HCT116 (cell line): Measurements from ENCODE around the gene SEMA3G. TPM values are rescaled to one million over a fixed set of nuclear protein-coding genes. Genes with fewer than 3 reads are reported as not detected.

ENCODE experiments used
- ATAC-seq: fragments of 200-7000 bp; cut with Tn5 transposase; 2 replicates; pipeline ENCODE4 v1.9.1; 2020; ENCODE audit warnings: mild to moderate bottlenecking, moderate library complexity
- BruUV-seq: library from RNA; stranded (reverse); fragments of 400-500 nt; replicated peaks from 2 replicates; lab custom pipeline; 2021; lab: Mats Ljungman, UMichigan
- CTCF ChIA-PET: fragments of 300-600 bp; sonication (Branson Sonifier 250); formaldehyde crosslinking; loops from one replicate; lab custom pipeline; 2021; ENCODE audit warnings: antibody characterized with exemption; lab: Charles Lee
- POLR2A ChIA-PET: fragments of 300-600, 350-600 bp; sonication (Branson Sonifier 250); formaldehyde crosslinking; loops from one replicate; lab custom pipeline; 2021; ENCODE audit warnings: antibody characterized with exemption; lab: Charles Lee
- RAD21 ChIA-PET, 2 experiments: fragments of 300-600 bp; sonication (Branson Sonifier 250); formaldehyde crosslinking; loops; one replicate each; lab custom pipeline; 2023; ENCODE audit warnings: low total read pairs in 2 of 2; ENCODE audit not compliant: uncharacterized antibody in 2 of 2, unreplicated experiment in 2 of 2, low non-redundant PET in 1 of 2; lab: Charles Lee
- DNase-seq: peaks from one replicate; pipeline ENCODE4 v3.0.0-alpha.2; 2010; ENCODE audit warnings: low read depth, low spot score
- H2AFZ ChIP-seq: fragments of 200-600 bp; shearing (Covaris generic), sonication (generic); 2 replicates; pipeline ENCODE4 v1.6.1; 2017; ENCODE audit warnings: low read depth, mixed run types, mixed read lengths, antibody characterized with exemption, low read length; ENCODE audit not compliant: poor library complexity, severe bottlenecking
- H3K27ac ChIP-seq: 2 replicates; pipeline ENCODE4 v1.5.1; 2012; ENCODE audit warnings: low read depth, low read length
- H3K27me3 ChIP-seq: fragments of 200-600 bp; sonication (generic); 2 replicates; pipeline ENCODE4 v1.6.1; 2016; ENCODE audit warnings: mixed run types, low read length, mixed read lengths; ENCODE audit not compliant: insufficient read depth
- H3K36me3 ChIP-seq, 2 experiments: fragments of 200-500 bp in 1 of 2; fragments of 200-600 bp in 1 of 2; sonication (Bioruptor generic) in 1 of 2; sonication (generic) in 1 of 2; 2 replicates each; pipeline versions ENCODE4 v1.5.1 to v1.6.1; 2014 to 2016; ENCODE audit warnings: low read length in 2 of 2, inconsistent platforms in 1 of 2, mixed read lengths in 1 of 2, mixed run types in 1 of 2; ENCODE audit not compliant: insufficient read depth in 2 of 2, control insufficient read depth in 1 of 2
- H3K4me1 ChIP-seq, 2 experiments: fragments of 200-600 bp in 1 of 2; sonication (generic) in 1 of 2; 2 replicates each; pipeline versions ENCODE4 v1.5.1 to v1.6.1; 2012 to 2017; ENCODE audit warnings: low read length in 2 of 2, inconsistent platforms in 1 of 2, mild to moderate bottlenecking in 1 of 2, mixed read lengths in 1 of 2, mixed run types in 1 of 2, moderate library complexity in 1 of 2; ENCODE audit not compliant: insufficient read depth in 2 of 2, control insufficient read depth in 1 of 2
- H3K4me2 ChIP-seq: fragments of 200-600 bp; sonication (generic); 2 replicates; pipeline ENCODE4 v1.6.1; 2017; ENCODE audit warnings: mixed run types, low read length, mixed read lengths
- H3K4me3 ChIP-seq, 2 experiments: fragments of 200-600 bp in 1 of 2; sonication (generic) in 1 of 2; replicated peaks in 1 of 2; 2 replicates each; pipeline ENCODE4 v1.5.1; 2011 to 2016; ENCODE audit warnings: low read length in 2 of 2, control low read depth in 1 of 2, low read depth in 1 of 2, mild to moderate bottlenecking in 1 of 2, mixed read lengths in 1 of 2, mixed run types in 1 of 2
- H3K79me2 ChIP-seq: fragments of 200-600 bp; sonication (generic); 2 replicates; pipeline ENCODE4 v1.6.1; 2017; ENCODE audit warnings: mild to moderate bottlenecking, mixed run types, low read length, moderate library complexity, mixed read lengths; ENCODE audit not compliant: insufficient read depth
- H3K9ac ChIP-seq: fragments of 200-600 bp; sonication (generic); 2 replicates; pipeline ENCODE4 v1.6.1; 2016; ENCODE audit warnings: low read length, mixed read lengths
- H3K9me2 ChIP-seq: fragments of 200-600 bp; sonication (generic), shearing (Covaris generic); 2 replicates; pipeline ENCODE4 v1.6.1; 2017; ENCODE audit warnings: mixed run types, mild to moderate bottlenecking, moderate library complexity; ENCODE audit not compliant: insufficient read depth
- H3K9me3 ChIP-seq, 2 experiments: fragments of 200-500 bp in 1 of 2; fragments of 200-600 bp in 1 of 2; sonication (Bioruptor generic) in 1 of 2; sonication (generic) in 1 of 2; 2 replicates each; pipeline ENCODE4 v1.6.1; 2014 to 2017; ENCODE audit warnings: low read length in 2 of 2, mixed read lengths in 2 of 2, inconsistent platforms in 1 of 2, low read depth in 1 of 2, mild to moderate bottlenecking in 1 of 2, mixed run types in 1 of 2, moderate library complexity in 1 of 2; ENCODE audit not compliant: control insufficient read depth in 1 of 2, insufficient read depth in 1 of 2
- H4K20me1 ChIP-seq: fragments of 200-600 bp; sonication (generic), shearing (Covaris generic); 2 replicates; pipeline ENCODE4 v1.6.1; 2017; ENCODE audit warnings: mixed run types, mild to moderate bottlenecking, moderate library complexity; ENCODE audit not compliant: insufficient read depth
- CBX3 ChIP-seq: IDR thresholded peaks from 2 replicates; pipeline ENCODE4 v1.6.1; 2012; ENCODE audit warnings: low read depth
- CEBPB ChIP-seq: IDR thresholded peaks from 2 replicates; pipeline ENCODE4 v1.6.1; 2012; ENCODE audit warnings: low read depth
- EGR1 ChIP-seq: IDR thresholded peaks from 2 replicates; pipeline ENCODE4 v1.6.1; 2012; ENCODE audit warnings: low read depth
- EZH2 ChIP-seq: fragments of 200-600 bp; sonication (generic); IDR thresholded peaks from 2 replicates; pipeline ENCODE4 v1.6.1; 2017; ENCODE audit warnings: antibody characterized with exemption, mixed run types
- EZH2phosphoT487 ChIP-seq: fragments of 200-600 bp; IDR thresholded peaks from 2 replicates; pipeline ENCODE4 v1.6.1; 2018; ENCODE audit warnings: antibody characterized with exemption, borderline replicate concordance
- FOSL1 ChIP-seq: IDR thresholded peaks from 2 replicates; pipeline ENCODE4 v1.6.1; 2012; ENCODE audit warnings: low read depth
- JUND ChIP-seq: IDR thresholded peaks from 2 replicates; pipeline ENCODE4 v1.6.1; 2012
- RAD21 ChIP-seq: IDR thresholded peaks from 2 replicates; pipeline ENCODE4 v1.6.1; 2012; ENCODE audit warnings: low read depth, mild to moderate bottlenecking
- SIN3A ChIP-seq: IDR thresholded peaks from 2 replicates; pipeline ENCODE4 v1.6.1; 2012; ENCODE audit warnings: low read depth
- SP1 ChIP-seq: IDR thresholded peaks from 2 replicates; pipeline ENCODE4 v1.6.1; 2012; ENCODE audit warnings: low read depth
- SRF ChIP-seq: IDR thresholded peaks from 2 replicates; pipeline ENCODE4 v1.6.1; 2012; ENCODE audit warnings: low read depth
- TCF7L2 ChIP-seq: IDR thresholded peaks from 2 replicates; pipeline ENCODE4 v1.7.0; 2011; ENCODE audit warnings: borderline replicate concordance, inconsistent platforms; ENCODE audit not compliant: insufficient read depth, insufficient read length; ENCODE audit errors: extremely low read depth
- YY1 ChIP-seq: IDR thresholded peaks from 2 replicates; pipeline ENCODE4 v1.6.1; 2011; ENCODE audit warnings: low read length, low read depth, moderate library complexity, mild to moderate bottlenecking; ENCODE audit not compliant: insufficient replicate concordance; ENCODE audit errors: extremely low read depth
- ZFX ChIP-seq: fragments of 450-650 bp; IDR thresholded peaks from 2 replicates; pipeline ENCODE4 v1.6.1; 2017
- ZNF274 ChIP-seq: fragments of 200-500 bp; sonication (Bioruptor generic); IDR thresholded peaks from 2 replicates; pipeline ENCODE4 v1.6.1; 2014; ENCODE audit warnings: mild to moderate bottlenecking, low read depth, low read length, inconsistent platforms
- intact Hi-C: fragments of 100-400 bp; cut with micrococcal nuclease; formaldehyde crosslinking; loops from 2 replicates; pipeline ENCODE4 v1.10.0; 2022
- total RNA-seq: library from RNA; stranded (reverse); gene quantifications from one replicate; pipeline ENCODE4 v1.2.1, GENCODE V29; 2021; ENCODE audit not compliant: unreplicated experiment
- TF ChIP-seq, protein P1 (sequence below): IDR thresholded peaks from 2 replicates; pipeline ENCODE4 v1.6.1; 2012
- TF ChIP-seq, protein P2 (sequence below): IDR thresholded peaks from 2 replicates; pipeline ENCODE4 v1.6.1; 2011; ENCODE audit warnings: mild to moderate bottlenecking, low read length, moderate library complexity; ENCODE audit not compliant: insufficient replicate concordance; ENCODE audit errors: extremely low read depth
- TF ChIP-seq, protein P3 (sequence below), 3 experiments: fragments of 200-600 bp in 1 of 3; sonication (generic) in 1 of 3; IDR thresholded peaks in 2 of 3; conservative IDR thresholded peaks in 1 of 3; 2 replicates each; pipeline ENCODE4 v1.5.1; 2012 to 2017; ENCODE audit warnings: low read depth in 2 of 3, low read length in 2 of 3, antibody characterized with exemption in 1 of 3, borderline replicate concordance in 1 of 3, control low read depth in 1 of 3, mild to moderate bottlenecking in 1 of 3, mixed read lengths in 1 of 3, mixed run types in 1 of 3, moderate library complexity in 1 of 3; ENCODE audit not compliant: insufficient read depth in 1 of 3
- TF ChIP-seq, protein P4 (sequence below): IDR thresholded peaks from 2 replicates; pipeline ENCODE4 v1.6.1; 2012; ENCODE audit warnings: low read depth

The SEMA3G gene
- total RNA-seq, 1 experiment from 2014 or later, result 4.2 TPM

DNA sequence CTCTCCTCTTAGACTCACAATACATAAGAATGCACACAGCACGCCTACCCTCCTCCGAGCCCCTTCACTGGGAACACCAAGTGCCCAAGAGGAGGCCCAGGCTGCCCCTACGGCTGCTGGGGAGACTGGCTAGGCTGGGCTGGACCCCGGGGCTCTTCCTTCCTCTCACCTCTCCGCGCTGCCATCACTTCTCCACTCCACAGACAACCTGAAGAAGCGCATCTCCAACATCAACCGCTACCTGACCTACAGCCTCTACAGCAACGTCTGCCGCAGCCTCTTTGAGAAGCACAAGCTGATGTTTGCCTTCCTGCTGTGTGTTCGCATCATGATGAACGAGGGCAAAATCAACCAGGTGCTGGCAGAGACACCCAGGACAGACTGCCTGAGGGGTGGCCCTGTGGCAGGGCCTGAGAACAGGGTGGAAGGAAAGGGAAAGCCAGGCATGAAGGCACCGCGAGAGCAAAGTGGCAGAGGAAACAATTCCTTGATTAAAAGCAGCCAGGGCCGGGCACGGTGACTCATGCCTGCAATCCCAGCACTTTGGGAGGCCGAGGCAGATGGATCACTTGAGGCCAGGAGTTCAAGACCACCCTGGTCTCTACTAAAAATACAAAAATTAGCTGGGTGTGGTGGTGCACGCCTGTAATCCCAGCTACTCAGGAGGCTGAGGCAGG, 51.6 kb downstream of the SEMA3G start:
- no peak for ATAC-seq
- RAD21 ChIA-PET, result no interaction called here
- no peaks in the 10 kb centered on the region for H3K27me3 ChIP-seq
- no peak overlapping the region for H3K4me2 ChIP-seq
- BruUV-seq, result no TSS peak
- H3K9me3 ChIP-seq, result no peaks in the 10 kb centered on the region
- no peak overlapping the region for H2AFZ ChIP-seq
- H3K4me3 ChIP-seq, result no peak overlapping the region
- H3K9me2 ChIP-seq, result no peaks in the 10 kb centered on the region
- no peak overlapping the region for H3K9ac ChIP-seq
- intact Hi-C loops, result no loop called here
- no peaks in the 10 kb centered on the region for H3K36me3 ChIP-seq
- no peaks in the 10 kb centered on the region for H3K79me2 ChIP-seq
- TF ChIP-seq SRF, result no peak
- TF ChIP-seq, protein P1, sequence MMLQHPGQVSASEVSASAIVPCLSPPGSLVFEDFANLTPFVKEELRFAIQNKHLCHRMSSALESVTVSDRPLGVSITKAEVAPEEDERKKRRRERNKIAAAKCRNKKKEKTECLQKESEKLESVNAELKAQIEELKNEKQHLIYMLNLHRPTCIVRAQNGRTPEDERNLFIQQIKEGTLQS, result no peak
- TF ChIP-seq, protein P2, sequence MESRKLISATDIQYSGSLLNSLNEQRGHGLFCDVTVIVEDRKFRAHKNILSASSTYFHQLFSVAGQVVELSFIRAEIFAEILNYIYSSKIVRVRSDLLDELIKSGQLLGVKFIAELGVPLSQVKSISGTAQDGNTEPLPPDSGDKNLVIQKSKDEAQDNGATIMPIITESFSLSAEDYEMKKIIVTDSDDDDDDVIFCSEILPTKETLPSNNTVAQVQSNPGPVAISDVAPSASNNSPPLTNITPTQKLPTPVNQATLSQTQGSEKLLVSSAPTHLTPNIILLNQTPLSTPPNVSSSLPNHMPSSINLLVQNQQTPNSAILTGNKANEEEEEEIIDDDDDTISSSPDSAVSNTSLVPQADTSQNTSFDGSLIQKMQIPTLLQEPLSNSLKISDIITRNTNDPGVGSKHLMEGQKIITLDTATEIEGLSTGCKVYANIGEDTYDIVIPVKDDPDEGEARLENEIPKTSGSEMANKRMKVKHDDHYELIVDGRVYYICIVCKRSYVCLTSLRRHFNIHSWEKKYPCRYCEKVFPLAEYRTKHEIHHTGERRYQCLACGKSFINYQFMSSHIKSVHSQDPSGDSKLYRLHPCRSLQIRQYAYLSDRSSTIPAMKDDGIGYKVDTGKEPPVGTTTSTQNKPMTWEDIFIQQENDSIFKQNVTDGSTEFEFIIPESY, result no peak
- TF ChIP-seq EZH2, result no peak
- TF ChIP-seq, protein P3, sequence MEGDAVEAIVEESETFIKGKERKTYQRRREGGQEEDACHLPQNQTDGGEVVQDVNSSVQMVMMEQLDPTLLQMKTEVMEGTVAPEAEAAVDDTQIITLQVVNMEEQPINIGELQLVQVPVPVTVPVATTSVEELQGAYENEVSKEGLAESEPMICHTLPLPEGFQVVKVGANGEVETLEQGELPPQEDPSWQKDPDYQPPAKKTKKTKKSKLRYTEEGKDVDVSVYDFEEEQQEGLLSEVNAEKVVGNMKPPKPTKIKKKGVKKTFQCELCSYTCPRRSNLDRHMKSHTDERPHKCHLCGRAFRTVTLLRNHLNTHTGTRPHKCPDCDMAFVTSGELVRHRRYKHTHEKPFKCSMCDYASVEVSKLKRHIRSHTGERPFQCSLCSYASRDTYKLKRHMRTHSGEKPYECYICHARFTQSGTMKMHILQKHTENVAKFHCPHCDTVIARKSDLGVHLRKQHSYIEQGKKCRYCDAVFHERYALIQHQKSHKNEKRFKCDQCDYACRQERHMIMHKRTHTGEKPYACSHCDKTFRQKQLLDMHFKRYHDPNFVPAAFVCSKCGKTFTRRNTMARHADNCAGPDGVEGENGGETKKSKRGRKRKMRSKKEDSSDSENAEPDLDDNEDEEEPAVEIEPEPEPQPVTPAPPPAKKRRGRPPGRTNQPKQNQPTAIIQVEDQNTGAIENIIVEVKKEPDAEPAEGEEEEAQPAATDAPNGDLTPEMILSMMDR (IDR thresholded peaks at IDR 0.05 in 2 of 3, conservative IDR thresholded peaks at IDR 0.05 in 1 of 3; ENCODE audit: borderline replicate concordance in 1 of 3, insufficient read depth in 1 of 3, low read depth in 2 of 3, low read length in 2 of 3), result no peak
- TF ChIP-seq TCF7L2, result no peak
- no peak for TF ChIP-seq EGR1
- no peak for TF ChIP-seq YY1
- no peak for TF ChIP-seq SP1
- no peak for TF ChIP-seq RAD21
- TF ChIP-seq SIN3A, result no peak
- TF ChIP-seq EZH2phosphoT487, result no peak
- no peak for TF ChIP-seq ZFX
- TF ChIP-seq JUND, result no peak
- TF ChIP-seq FOSL1, result no peak
- TF ChIP-seq CEBPB, result no peak
- TF ChIP-seq, protein P4, sequence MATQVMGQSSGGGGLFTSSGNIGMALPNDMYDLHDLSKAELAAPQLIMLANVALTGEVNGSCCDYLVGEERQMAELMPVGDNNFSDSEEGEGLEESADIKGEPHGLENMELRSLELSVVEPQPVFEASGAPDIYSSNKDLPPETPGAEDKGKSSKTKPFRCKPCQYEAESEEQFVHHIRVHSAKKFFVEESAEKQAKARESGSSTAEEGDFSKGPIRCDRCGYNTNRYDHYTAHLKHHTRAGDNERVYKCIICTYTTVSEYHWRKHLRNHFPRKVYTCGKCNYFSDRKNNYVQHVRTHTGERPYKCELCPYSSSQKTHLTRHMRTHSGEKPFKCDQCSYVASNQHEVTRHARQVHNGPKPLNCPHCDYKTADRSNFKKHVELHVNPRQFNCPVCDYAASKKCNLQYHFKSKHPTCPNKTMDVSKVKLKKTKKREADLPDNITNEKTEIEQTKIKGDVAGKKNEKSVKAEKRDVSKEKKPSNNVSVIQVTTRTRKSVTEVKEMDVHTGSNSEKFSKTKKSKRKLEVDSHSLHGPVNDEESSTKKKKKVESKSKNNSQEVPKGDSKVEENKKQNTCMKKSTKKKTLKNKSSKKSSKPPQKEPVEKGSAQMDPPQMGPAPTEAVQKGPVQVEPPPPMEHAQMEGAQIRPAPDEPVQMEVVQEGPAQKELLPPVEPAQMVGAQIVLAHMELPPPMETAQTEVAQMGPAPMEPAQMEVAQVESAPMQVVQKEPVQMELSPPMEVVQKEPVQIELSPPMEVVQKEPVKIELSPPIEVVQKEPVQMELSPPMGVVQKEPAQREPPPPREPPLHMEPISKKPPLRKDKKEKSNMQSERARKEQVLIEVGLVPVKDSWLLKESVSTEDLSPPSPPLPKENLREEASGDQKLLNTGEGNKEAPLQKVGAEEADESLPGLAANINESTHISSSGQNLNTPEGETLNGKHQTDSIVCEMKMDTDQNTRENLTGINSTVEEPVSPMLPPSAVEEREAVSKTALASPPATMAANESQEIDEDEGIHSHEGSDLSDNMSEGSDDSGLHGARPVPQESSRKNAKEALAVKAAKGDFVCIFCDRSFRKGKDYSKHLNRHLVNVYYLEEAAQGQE, result no peak
- TF ChIP-seq CBX3, result no peak
- TF ChIP-seq ZNF274, result no peak
- TF ChIP-seq, all 23 proteins: peak for 0
- ChIA-PET POLR2A (no interaction called here), CTCF (no interaction called here)
- Histone ChIP-seq H4K20me1 (no peaks in the 10 kb centered on the region), H3K4me1 (no peaks in the 10 kb centered on the region), H3K27ac (no peak overlapping the region)
- DNase-seq, result no peak
